Measurements from ENCODE around the gene NRG2. TPM values are rescaled to one million over a fixed set of nuclear protein-coding genes. Genes with fewer than 3 reads are reported as not detected.

Gene NRG2
- total RNA-seq, 2 donors from 2014 or later = 0.06 TPM; not detected in 1

GRCh38 chr5:139966856-139967255 lies 76.2 kb downstream of the NRG2 start:
- ATAC-seq (no peak), DNase-seq (ENCODE audit: low spot score in 2 of 2) (no peak)
- H3K36me3 Mint-ChIP-seq = no peaks in the 10 kb centered on the region
- no peak overlapping the region for H3K27ac Mint-ChIP-seq
- H3K9me3 Mint-ChIP-seq = no peaks in the 10 kb centered on the region

DNA sequence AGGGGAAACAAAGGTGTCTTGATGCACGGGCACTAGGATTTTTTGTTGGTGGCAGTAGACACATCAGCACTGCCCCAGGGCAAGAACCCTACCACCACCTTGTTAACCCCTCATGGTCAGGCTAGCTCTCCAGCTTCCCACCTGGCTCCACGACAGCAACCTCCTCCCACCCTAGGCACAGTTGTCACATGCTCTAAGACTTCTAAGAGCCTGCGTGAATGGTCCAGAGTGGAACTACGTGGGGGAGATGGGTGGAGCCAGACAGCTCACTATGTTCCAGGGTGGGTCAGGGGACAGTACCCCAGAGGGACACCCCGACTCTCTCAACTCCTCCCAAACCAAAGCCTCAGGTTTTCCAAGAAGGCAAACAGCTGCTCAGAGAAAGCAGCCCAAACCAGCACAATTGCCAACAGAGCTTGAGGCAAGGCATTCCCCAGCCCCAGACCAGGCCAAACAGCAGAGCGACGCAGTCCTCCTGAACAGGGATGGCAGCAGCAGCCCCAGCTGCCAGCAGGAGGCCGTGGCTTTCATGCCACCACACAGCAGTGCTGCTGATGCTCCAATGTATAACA lies 78.0 kb downstream of the NRG2 start:
- DNase-seq (ENCODE audit: low spot score in 2 of 2) (no peak), ATAC-seq (no peak)
- Mint-ChIP-seq H3K9me3 (no peaks in the 10 kb centered on the region), H3K27ac (no peak overlapping the region), H3K36me3 (no peaks in the 10 kb centered on the region)

DNA sequence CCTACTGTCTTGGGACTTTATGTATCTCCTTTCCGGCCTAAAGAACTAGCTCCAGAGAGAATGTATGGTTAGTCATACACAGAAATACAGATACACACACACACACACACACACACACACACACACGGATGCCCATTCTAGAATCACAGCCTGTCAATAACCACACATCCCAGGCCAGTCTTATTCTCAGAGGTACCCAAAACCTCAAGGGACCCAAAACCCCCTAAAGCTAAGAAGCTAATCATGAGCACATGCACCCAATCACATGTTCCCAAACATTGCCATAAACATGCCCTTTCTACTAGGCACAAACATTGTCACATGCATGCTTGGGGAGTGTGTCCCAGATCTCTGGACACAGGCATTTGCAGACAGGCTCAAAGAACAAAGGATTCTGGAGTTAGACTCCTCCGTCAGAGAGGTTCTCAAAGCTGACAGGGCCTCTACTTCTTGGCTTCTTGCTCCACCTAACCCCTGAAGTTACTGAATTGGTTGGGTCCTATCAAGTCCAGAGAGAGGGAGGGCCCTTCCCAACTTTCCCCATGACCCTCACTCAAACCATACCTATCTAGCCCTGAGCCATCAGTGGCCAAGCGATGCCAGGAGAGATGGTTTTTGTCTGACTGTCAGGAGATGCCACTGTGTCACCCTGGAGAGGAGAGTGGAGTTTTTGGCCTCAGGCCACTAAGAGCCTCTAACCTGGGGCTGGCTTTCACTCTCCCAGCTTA lies 78.7 kb downstream of the NRG2 start:
- H3K36me3 Mint-ChIP-seq = no peaks in the 10 kb centered on the region
- DNase-seq (ENCODE audit: low spot score in 2 of 2) (no peak), ATAC-seq (no peak)
- H3K27ac Mint-ChIP-seq = no peak overlapping the region
- H3K9me3 Mint-ChIP-seq = no peaks in the 10 kb centered on the region

DNA sequence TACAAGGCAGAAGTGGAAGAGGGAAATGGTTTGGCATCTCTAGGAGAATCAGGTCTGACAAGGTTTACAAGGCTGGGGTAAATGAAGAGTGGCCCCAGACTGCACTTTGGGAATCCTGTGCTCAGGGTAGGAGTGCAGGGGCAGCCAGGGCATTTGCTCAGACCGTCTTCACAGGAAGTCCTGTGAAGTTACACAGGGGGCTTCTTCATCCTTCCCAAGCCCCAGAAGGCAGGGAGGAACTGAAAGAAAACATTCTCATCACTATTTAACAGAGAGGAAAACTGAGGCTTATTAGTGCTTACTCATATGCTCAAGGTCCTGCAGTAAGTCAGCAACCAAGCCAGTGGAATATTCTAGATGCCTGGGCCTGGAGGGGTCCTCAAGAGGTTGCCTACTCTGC lies 80.7 kb downstream of the NRG2 start:
- ATAC-seq = no peak
- H3K9me3 Mint-ChIP-seq = no peaks in the 10 kb centered on the region
- H3K27ac Mint-ChIP-seq = no peak overlapping the region
- no peak for DNase-seq (ENCODE audit: low spot score in 2 of 2)
- no peaks in the 10 kb centered on the region for H3K36me3 Mint-ChIP-seq

DNA sequence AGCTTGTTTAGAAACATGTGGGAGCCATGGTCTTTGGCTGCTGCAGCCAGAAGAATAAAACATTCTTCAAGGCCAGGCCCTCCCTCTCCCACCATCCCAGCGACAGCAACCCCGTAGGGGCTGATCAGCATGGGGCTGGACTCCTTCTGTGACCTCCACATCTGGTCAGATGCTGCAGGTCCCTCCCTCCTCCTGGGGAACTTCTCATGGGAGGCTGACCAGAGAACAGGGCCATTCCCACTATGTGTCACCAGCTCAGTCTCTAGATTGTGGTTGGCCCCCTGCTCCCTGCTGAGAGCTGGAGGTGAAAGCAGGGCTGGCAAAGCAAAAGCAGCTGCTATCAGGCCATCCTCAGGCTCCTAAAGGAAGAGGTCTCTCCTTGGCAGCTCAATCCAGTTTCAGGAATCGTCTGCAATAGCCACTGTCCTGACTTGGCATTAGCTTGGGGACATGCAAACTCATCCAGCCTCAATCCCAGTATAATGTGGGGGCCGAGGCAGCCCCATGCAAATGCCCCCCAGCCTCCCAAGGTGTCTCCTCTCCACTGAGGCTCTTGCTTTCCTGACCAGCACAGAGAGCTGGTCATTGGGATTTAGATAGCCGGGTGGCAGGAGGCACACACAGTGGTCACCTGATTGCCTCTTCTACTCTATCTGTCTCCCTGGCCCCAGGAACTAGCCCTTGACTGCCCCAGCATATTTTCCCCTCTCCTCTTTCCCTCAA lies 81.5 kb downstream of the NRG2 start:
- H3K36me3 Mint-ChIP-seq = no peaks in the 10 kb centered on the region
- DNase-seq (ENCODE audit: low spot score in 2 of 2) = no peak
- ATAC-seq = peak in 1 of 2 donors; percentile 29
- H3K9me3 Mint-ChIP-seq = no peaks in the 10 kb centered on the region
- no peak overlapping the region for H3K27ac Mint-ChIP-seq

DNA sequence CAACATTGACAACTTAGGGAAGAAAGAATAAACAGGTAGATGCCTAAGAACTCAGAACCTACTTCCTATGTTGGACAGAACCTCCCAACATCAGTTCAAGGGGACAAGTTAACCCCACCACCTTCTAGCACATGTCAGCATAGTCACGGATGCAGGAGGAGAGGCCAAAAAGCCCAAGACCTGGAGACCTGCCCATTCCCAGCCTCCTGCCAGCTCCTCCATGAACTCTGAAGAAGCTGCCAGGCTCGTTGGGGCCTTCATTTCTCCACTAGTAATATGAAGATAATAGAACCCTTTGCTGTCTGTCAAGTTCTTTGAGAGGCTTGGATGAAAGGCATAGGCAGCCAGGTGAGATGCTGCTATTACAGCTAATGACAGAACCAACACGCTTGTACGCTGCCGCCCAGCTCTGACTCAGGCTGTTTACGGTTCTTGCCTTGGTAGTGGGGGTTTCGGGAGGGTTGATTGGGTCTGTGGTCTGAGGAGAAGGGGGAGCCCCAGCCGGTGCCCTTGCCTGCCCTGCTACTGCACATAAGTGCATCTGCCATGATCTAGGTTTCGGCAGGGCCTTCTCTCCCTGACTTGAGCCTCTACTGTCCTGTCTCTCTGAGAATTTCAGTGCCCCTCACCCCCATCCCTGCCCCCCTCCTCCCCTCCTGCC lies 82.2 kb downstream of the NRG2 start:
- H3K36me3 Mint-ChIP-seq = no peaks in the 10 kb centered on the region
- peak; percentile 64 to 67 for ATAC-seq
- H3K27ac Mint-ChIP-seq = no peak overlapping the region
- DNase-seq (ENCODE audit: low spot score in 2 of 2) = no peak
- H3K9me3 Mint-ChIP-seq = no peaks in the 10 kb centered on the region

DNA sequence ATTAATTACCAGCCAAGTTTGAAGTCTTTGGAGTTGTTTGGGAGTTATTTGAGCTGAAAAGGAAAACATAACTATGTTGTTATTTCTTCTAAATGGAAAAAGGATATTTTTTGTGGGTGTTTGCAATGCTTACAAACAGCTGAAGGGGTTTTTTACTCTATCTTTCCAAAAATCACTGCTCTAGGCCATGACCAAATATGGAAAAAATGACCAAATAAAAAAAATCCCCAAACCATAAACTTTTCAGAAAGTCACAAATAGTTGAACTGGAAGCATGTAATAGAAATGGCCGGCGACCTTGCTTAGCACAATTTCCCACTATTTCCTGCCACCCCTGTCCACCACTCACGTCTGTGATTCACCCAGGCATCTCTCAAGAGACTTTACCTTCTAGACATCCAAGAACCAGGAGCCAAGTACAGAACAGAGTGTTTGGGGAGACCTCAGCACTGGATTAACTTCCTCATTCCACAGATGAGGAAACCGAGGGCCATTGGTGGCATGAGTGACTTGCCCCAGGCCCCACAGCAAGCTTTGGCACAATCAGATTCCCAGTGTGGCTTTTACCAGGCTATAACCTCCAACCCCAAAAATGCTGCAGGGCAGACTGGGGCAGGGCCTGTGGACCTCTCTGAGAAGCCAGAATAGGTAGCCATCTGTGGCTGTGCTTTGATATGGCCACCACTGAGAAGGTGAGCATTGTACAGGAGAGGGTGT lies 84.5 kb downstream of the NRG2 start:
- Mint-ChIP-seq H3K9me3 (no peaks in the 10 kb centered on the region), H3K27ac (no peak overlapping the region), H3K36me3 (no peaks in the 10 kb centered on the region)
- no peak for DNase-seq (ENCODE audit: low spot score in 2 of 2)
- ATAC-seq = no peak

- Mint-ChIP-seq H3K27ac (no peak overlapping the region), H3K36me3 (no peaks in the 10 kb centered on the region), H3K9me3 (no peaks in the 10 kb centered on the region)
- ATAC-seq = no peak
- no peak for DNase-seq (ENCODE audit: low spot score in 2 of 2)
Measured at GRCh38 chr5:139956342-139956741, 86.8 kb downstream of the NRG2 start.

DNA sequence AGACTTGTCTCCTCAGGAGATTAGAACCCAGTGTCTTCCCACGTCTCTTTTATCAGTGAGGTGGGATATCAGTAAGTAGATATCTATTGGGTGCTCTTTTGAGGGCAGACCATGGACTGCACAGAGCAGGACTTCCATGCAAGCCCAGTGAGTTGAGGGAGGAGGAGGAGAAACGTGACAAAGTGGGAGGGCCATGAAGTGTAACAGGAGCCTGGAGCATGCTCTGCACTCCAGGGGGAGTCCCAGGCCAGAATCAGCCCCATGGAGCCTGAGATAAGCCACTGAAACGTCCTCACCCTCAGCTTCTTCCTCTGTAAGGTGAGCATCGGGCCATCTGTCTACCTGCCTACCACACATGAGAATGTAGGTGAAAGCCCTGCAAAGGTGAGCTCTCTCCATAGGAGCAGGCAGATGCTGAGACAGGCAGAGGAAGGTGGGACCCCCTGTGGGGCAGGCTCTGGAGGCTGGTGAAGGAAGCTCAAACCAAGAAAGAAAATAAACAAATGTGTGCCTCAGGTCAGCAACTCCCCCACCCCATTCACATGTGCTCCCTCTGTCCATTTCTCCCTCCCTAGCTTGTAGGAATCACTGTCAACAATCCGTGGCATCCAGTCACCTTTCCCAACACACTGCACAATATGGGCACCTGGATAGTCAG lies 87.4 kb downstream of the NRG2 start:
- no peak for ATAC-seq
- Mint-ChIP-seq H3K9me3 (no peaks in the 10 kb centered on the region), H3K36me3 (no peaks in the 10 kb centered on the region)

DNA sequence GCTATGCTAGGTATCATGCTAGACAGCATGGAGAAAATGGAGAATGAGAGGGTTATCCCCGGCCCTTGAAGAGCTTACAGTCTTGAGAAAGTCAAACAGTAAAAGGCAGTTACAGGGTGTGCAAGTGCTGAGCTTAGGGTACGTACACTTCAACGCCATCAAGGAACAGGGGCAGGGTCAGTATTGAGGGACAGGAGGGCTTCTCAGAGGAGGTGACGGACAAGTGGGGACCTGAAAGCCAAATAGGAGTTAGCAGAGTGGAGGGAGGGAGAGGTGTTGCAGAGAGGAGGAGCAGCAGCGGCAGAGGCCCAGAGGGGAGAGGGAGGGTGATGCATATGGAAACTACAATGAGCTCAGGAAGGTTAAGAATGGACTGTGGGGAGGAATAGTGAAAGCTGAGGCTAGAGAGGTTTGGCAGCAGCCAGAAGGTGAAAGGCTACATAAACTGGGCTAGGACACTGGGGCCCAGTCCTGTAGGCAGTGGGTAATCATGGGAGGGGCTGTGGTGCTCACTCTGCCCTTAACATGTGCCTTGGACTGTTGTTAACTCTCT lies 88.0 kb downstream of the NRG2 start:
- no peaks in the 10 kb centered on the region for H3K9me3 Mint-ChIP-seq
- H3K27ac Mint-ChIP-seq = no peak overlapping the region
- H3K36me3 Mint-ChIP-seq = no peaks in the 10 kb centered on the region
- DNase-seq (ENCODE audit: low spot score in 2 of 2) = no peak
- ATAC-seq = no peak

More for the DNA sequence above, 87.4 kb downstream of the NRG2 start:
- H3K27ac Mint-ChIP-seq = no peak overlapping the region
- DNase-seq (ENCODE audit: low spot score in 2 of 2) = no peak

- Mint-ChIP-seq H3K9me3 (no peaks in the 10 kb centered on the region), H3K27ac (no peak overlapping the region), H3K36me3 (no peaks in the 10 kb centered on the region)
- DNase-seq (ENCODE audit: low spot score in 2 of 2) (no peak), ATAC-seq (no peak)
Measured at GRCh38 chr5:139954462-139954861, 88.6 kb downstream of the NRG2 start.

DNA sequence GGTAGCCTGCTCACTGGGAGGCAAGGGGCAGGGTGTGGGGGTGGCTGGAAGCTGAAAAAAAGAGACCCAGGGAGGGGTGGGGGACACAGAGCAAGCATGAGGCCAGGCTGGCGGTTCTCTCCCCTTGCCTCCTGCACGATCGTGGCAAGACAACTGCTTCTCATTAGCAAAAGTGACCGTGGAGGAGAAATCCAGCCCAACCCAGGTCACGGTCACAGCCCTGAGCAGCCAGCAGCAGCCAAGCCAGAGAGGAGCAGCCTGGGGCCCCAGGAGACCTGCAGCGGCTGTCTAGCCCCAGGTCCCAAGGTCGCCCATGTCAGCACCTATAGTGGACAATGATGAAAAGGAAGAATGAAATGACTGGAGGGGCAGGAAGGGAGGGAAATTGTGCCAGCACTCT lies 89.1 kb downstream of the NRG2 start:
- DNase-seq (ENCODE audit: low spot score in 2 of 2) = no peak
- no peak overlapping the region for H3K27ac Mint-ChIP-seq
- no peaks in the 10 kb centered on the region for H3K9me3 Mint-ChIP-seq
- no peak for ATAC-seq
- no peaks in the 10 kb centered on the region for H3K36me3 Mint-ChIP-seq

- ATAC-seq = no peak
- no peaks in the 10 kb centered on the region for H3K9me3 Mint-ChIP-seq
- no peak overlapping the region for H3K27ac Mint-ChIP-seq
- H3K36me3 Mint-ChIP-seq = no peaks in the 10 kb centered on the region
- no peak for DNase-seq (ENCODE audit: low spot score in 2 of 2)
Measured at GRCh38 chr5:139952574-139952973, 90.5 kb downstream of the NRG2 start.

DNA sequence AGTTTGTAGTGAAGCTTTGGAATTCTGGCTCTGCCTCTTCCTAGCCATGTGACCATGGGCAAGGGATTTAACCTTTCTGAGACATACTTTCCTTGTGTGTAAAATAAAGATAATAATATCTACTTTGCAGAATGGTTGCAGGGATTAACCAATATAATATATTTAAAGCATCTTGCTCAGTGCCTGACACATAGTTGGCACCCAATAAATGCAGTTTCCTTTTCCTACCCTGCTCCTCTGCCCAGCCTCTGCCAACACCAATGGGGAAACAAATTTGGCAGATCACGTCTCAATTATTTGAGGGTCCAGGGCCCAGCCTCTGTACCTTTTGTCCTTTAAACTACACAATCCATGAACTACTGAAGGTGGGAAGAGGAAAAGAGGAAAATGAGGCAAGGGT lies 91.1 kb downstream of the NRG2 start:
- DNase-seq (ENCODE audit: low spot score in 2 of 2) = no peak
- no peak overlapping the region for H3K27ac Mint-ChIP-seq
- no peak for ATAC-seq
- no peaks in the 10 kb centered on the region for H3K36me3 Mint-ChIP-seq
- no peaks in the 10 kb centered on the region for H3K9me3 Mint-ChIP-seq

DNA sequence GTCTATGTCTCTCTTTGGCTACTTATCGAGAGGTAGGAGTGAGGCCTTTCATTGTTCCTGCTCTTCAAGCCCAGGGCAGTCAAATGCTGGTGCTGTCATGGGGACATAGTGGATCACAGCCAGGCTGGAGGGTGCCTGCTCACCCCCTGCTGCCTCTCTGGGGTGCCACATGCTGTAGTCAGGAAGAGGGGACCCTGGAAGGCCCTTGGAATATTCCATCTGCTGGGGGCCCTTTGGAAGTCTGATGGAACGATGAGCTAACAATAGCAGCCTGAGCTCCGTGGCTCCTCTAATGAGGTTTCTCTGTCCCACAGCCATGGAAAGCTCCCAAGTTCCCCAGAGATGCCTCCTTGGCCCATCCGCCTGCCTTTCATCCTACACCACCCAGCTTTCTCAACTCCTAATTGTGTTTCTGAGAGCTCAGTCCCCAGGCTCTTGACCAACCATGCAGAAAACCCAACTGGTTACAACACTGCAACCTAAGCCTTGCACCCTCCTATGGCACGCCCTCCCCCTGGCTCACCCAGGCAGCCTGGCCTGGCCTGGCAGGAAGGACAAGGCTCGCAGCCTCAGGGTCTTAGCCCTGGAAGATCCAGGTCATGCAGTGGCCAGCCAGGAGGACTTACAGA lies 91.7 kb downstream of the NRG2 start:
- Mint-ChIP-seq H3K27ac (no peak overlapping the region), H3K36me3 (no peaks in the 10 kb centered on the region), H3K9me3 (no peaks in the 10 kb centered on the region)
- DNase-seq (ENCODE audit: low spot score in 2 of 2) (no peak), ATAC-seq (no peak)

- Mint-ChIP-seq H3K27ac (no peak overlapping the region), H3K36me3 (peaks cover 0 to under 1% of the 10 kb centered on the region in 2 donors), H3K9me3 (no peaks in the 10 kb centered on the region)
- DNase-seq (ENCODE audit: low spot score in 2 of 2) = no peak
- no peak for ATAC-seq
Measured at GRCh38 chr5:139950436-139950835, 92.7 kb downstream of the NRG2 start.

Measured in activated naive CD4-positive, alpha-beta T cell treated with anti-CD3 and anti-CD28 coated beads, Interleukin-2, amount 50 U/mL, for 72 hours (primary cell).